Measurements from ENCODE around the gene ABHD16B. TPM values are rescaled to one million over a fixed set of nuclear protein-coding genes. Genes with fewer than 3 reads are reported as not detected.

The ABHD16B gene
- total and polyA plus RNA-seq, 2 of the 13 experiments (the other 11 are each of a cell fraction or from before 2014, with no cell fraction given) = not detected

- TF ChIP-seq BCLAF1 (IDR thresholded peaks at IDR 0.05) = no peak
- 0 out of 2 replicates have a peak, but pooled peaks have one; percentile 19 for TF ChIP-seq SNAI1 (CRISPR knock-in tag; IDR thresholded peaks at IDR 0.05; ENCODE audit: borderline replicate concordance)
- no peak for TF ChIP-seq KDM5B (CRISPR knock-in tag; IDR thresholded peaks at IDR 0.05; ENCODE audit: borderline replicate concordance)
- TF ChIP-seq DR1 (CRISPR knock-in tag; IDR thresholded peaks at IDR 0.05) = no peak
- no peak for TF ChIP-seq KDM1A (CRISPR knock-in tag; IDR thresholded peaks at IDR 0.05)
- TF ChIP-seq, protein P1, sequence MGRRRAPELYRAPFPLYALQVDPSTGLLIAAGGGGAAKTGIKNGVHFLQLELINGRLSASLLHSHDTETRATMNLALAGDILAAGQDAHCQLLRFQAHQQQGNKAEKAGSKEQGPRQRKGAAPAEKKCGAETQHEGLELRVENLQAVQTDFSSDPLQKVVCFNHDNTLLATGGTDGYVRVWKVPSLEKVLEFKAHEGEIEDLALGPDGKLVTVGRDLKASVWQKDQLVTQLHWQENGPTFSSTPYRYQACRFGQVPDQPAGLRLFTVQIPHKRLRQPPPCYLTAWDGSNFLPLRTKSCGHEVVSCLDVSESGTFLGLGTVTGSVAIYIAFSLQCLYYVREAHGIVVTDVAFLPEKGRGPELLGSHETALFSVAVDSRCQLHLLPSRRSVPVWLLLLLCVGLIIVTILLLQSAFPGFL (CRISPR knock-in tag; IDR thresholded peaks at IDR 0.05) = no peak
- no peak for TF ChIP-seq ZNF749 (CRISPR knock-in tag; IDR thresholded peaks at IDR 0.05; ENCODE audit: borderline replicate concordance)
- no peak for TF ChIP-seq FOXJ3 (CRISPR knock-in tag; IDR thresholded peaks at IDR 0.05; ENCODE audit: borderline replicate concordance)
- TF ChIP-seq ZNF547 (CRISPR knock-in tag; IDR thresholded peaks at IDR 0.05) = peak; percentile 43; the same call in 1 of the 2 replicates
- no peak for TF ChIP-seq ATRX (CRISPR knock-in tag; IDR thresholded peaks at IDR 0.05; ENCODE audit: borderline replicate concordance)
- no peak for TF ChIP-seq AGO2 (optimal IDR thresholded peaks at IDR 0.05; ENCODE audit: low read depth, low read length)
- TF ChIP-seq ZNF30 (CRISPR knock-in tag; IDR thresholded peaks at IDR 0.05) = no peak
- TF ChIP-seq, protein P2, sequence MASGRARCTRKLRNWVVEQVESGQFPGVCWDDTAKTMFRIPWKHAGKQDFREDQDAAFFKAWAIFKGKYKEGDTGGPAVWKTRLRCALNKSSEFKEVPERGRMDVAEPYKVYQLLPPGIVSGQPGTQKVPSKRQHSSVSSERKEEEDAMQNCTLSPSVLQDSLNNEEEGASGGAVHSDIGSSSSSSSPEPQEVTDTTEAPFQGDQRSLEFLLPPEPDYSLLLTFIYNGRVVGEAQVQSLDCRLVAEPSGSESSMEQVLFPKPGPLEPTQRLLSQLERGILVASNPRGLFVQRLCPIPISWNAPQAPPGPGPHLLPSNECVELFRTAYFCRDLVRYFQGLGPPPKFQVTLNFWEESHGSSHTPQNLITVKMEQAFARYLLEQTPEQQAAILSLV (CRISPR knock-in tag; IDR thresholded peaks at IDR 0.05; ENCODE audit: borderline replicate concordance) = no peak
- TF ChIP-seq BRF2 (CRISPR knock-in tag; IDR thresholded peaks at IDR 0.05) = no peak
- TF ChIP-seq ZNF3 (CRISPR knock-in tag; IDR thresholded peaks at IDR 0.05) = no peak
- no peak for TF ChIP-seq SMC3 (IDR thresholded peaks at IDR 0.05; ENCODE audit: low read length)
- TF ChIP-seq, protein P3, sequence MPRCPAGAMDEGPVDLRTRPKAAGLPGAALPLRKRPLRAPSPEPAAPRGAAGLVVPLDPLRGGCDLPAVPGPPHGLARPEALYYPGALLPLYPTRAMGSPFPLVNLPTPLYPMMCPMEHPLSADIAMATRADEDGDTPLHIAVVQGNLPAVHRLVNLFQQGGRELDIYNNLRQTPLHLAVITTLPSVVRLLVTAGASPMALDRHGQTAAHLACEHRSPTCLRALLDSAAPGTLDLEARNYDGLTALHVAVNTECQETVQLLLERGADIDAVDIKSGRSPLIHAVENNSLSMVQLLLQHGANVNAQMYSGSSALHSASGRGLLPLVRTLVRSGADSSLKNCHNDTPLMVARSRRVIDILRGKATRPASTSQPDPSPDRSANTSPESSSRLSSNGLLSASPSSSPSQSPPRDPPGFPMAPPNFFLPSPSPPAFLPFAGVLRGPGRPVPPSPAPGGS (CRISPR knock-in tag; IDR thresholded peaks at IDR 0.05) = no peak
- no peak for TF ChIP-seq SMARCC2 (IDR thresholded peaks at IDR 0.05)
- TF ChIP-seq MAFK (conservative IDR thresholded peaks at IDR 0.05 in 1 of 2, IDR thresholded peaks at IDR 0.05 in 1 of 2; ENCODE audit: low read length in 2 of 2) = no peak
- TF ChIP-seq ZNF383 (CRISPR knock-in tag; IDR thresholded peaks at IDR 0.05; ENCODE audit: borderline replicate concordance) = no peak
- 0 out of 2 replicates have a peak, but pooled peaks have one; percentile 48 for TF ChIP-seq ZBTB7A (CRISPR knock-in tag; IDR thresholded peaks at IDR 0.05)
- TF ChIP-seq ONECUT2 (CRISPR knock-in tag; IDR thresholded peaks at IDR 0.05) = no peak
- 0 out of 2 replicates have a peak, but pooled peaks have one; percentile 15 for TF ChIP-seq HDAC2 (CRISPR knock-in tag; IDR thresholded peaks at IDR 0.05)
Observed at GRCh38 chr20:63833776-63834490, 27.4 kb upstream of the ABHD16B start (continued).

Measured in HepG2 (cell line).